Activated CD8-positive, alpha-beta T cell treated with anti-CD3 and anti-CD28 coated beads for 36 hours (primary cell): ENCODE results near the gene ADGRD2. TPM values are rescaled to one million over a fixed set of nuclear protein-coding genes. Genes with fewer than 3 reads are reported as not detected.

Experiments used
- ATAC-seq: fragments of 200-7000 bp; cut with Tn5 transposase; one replicate; pipeline ENCODE4 v1.10.0; 2021; ENCODE audit warnings: mild to moderate bottlenecking, moderate library complexity
- CTCF ChIA-PET: fragments of 350-600 bp; sonication (Branson Sonifier 250); formaldehyde crosslinking; loops from one replicate; lab custom pipeline; 2021; ENCODE audit warnings: antibody characterized with exemption; lab: Charles Lee
- POLR2A ChIA-PET: fragments of 350-600 bp; sonication (Branson Sonifier 250); formaldehyde crosslinking; loops from one replicate; lab custom pipeline; 2021; ENCODE audit warnings: antibody characterized with exemption; lab: Charles Lee
- DNase-seq: peaks from one replicate; pipeline ENCODE4 v3.0.0-alpha.2; 2020
- H3K27ac Mint-ChIP-seq: one replicate; pipeline ENCODE4 v1.8.0; 2021; ENCODE audit warnings: mild to moderate bottlenecking, mixed read lengths
- H3K27me3 Mint-ChIP-seq: one replicate; pipeline ENCODE4 v1.8.0; 2021; ENCODE audit warnings: mixed read lengths
- H3K36me3 Mint-ChIP-seq: one replicate; pipeline ENCODE4 v1.8.0; 2021; ENCODE audit warnings: low read depth, mixed read lengths
- H3K4me1 Mint-ChIP-seq: one replicate; pipeline ENCODE4 v1.8.0; 2021; ENCODE audit warnings: low read depth, mixed read lengths
- H3K4me3 Mint-ChIP-seq: one replicate; pipeline ENCODE4 v1.8.0; 2021; ENCODE audit warnings: mild to moderate bottlenecking, moderate library complexity, mixed read lengths
- H3K9me3 Mint-ChIP-seq: one replicate; pipeline ENCODE4 v1.8.0; 2021; ENCODE audit warnings: mixed read lengths
- CTCF ChIP-seq: fragments of 200-600 bp; IDR thresholded peaks from one replicate; pipeline ENCODE4 v1.8.0; 2022; ENCODE audit warnings: antibody characterized with exemption, mild to moderate bottlenecking
- intact Hi-C: fragments of 100-400 bp; cut with micrococcal nuclease; formaldehyde crosslinking; loops from one replicate; pipeline ENCODE4 v1.10.0; 2022
- total RNA-seq, 2 experiments: library from RNA; stranded (reverse); gene quantifications; one replicate each; pipeline ENCODE4 v1.2.3, GENCODE V29; 2021

The ADGRD2 gene
- total RNA-seq, 2 experiments from 2014 or later, result not detected

GRCh38 chr9:124469011-124469832 lies 19.0 kb downstream of the ADGRD2 start:
- TF ChIP-seq CTCF, result no peak
- CTCF ChIA-PET, result no interaction called here
- Mint-ChIP-seq H3K4me1 (no peaks in the 10 kb centered on the region), H3K36me3 (no peaks in the 10 kb centered on the region), H3K27me3 (peaks cover 5% of the 10 kb centered on the region), H3K9me3 (no peaks in the 10 kb centered on the region), H3K4me3 (no peak overlapping the region), H3K27ac (no peak overlapping the region)
- POLR2A ChIA-PET, result no interaction called here
- ATAC-seq (no peak), DNase-seq (no peak)
- intact Hi-C loops, result no loop called here

GRCh38 chr9:124470306-124470705 lies 20.1 kb downstream of the ADGRD2 start:
- Mint-ChIP-seq H3K27me3 (peaks cover 4% of the 10 kb centered on the region), H3K9me3 (no peaks in the 10 kb centered on the region), H3K27ac (no peak overlapping the region), H3K4me1 (no peaks in the 10 kb centered on the region), H3K36me3 (no peaks in the 10 kb centered on the region), H3K4me3 (no peak overlapping the region)
- intact Hi-C loops, result no loop called here
- POLR2A ChIA-PET, result interaction anchor here (0.6 kb wide), 1 partner anchor 525 kb away, joined by 3 read pairs; no protein-coding TSS in a partner anchor
- no peak for DNase-seq
- TF ChIP-seq CTCF, result no peak
- no peak for ATAC-seq
- CTCF ChIA-PET, result no interaction called here

- TF ChIP-seq CTCF, result no peak
- intact Hi-C loops, result no loop called here
- DNase-seq (no peak), ATAC-seq (no peak)
- no peak overlapping the region for H3K4me3 Mint-ChIP-seq
- H3K27me3 Mint-ChIP-seq, result peaks cover 3% of the 10 kb centered on the region
- H3K36me3 Mint-ChIP-seq, result no peaks in the 10 kb centered on the region
- no peak overlapping the region for H3K27ac Mint-ChIP-seq
- CTCF ChIA-PET, result no interaction called here
- no peaks in the 10 kb centered on the region for H3K4me1 Mint-ChIP-seq
- no peaks in the 10 kb centered on the region for H3K9me3 Mint-ChIP-seq
- POLR2A ChIA-PET, result interaction anchor here (0.6 kb wide), 1 partner anchor 524 kb away, joined by 3 read pairs; no protein-coding TSS in a partner anchor
Observed at GRCh38 chr9:124470726-124471125, 20.5 kb downstream of the ADGRD2 start.

GRCh38 chr9:124471761-124472160 lies 21.5 kb downstream of the ADGRD2 start:
- TF ChIP-seq CTCF, result no peak
- Mint-ChIP-seq H3K36me3 (no peaks in the 10 kb centered on the region), H3K4me3 (no peak overlapping the region), H3K9me3 (no peaks in the 10 kb centered on the region), H3K27me3 (peaks cover 3% of the 10 kb centered on the region), H3K27ac (no peak overlapping the region), H3K4me1 (no peaks in the 10 kb centered on the region)
- ATAC-seq (no peak), DNase-seq (no peak)
- ChIA-PET CTCF (no interaction called here), POLR2A (no interaction called here)
- intact Hi-C loops, result no loop called here

- ATAC-seq, result no peak
- no peaks in the 10 kb centered on the region for H3K9me3 Mint-ChIP-seq
- no peak for TF ChIP-seq CTCF
Observed at GRCh38 chr9:124472770-124473169, 22.5 kb downstream of the ADGRD2 start.

More at GRCh38 chr9:124472770-124473169, 22.5 kb downstream of the ADGRD2 start:
- Mint-ChIP-seq H3K36me3 (no peaks in the 10 kb centered on the region), H3K4me3 (no peak overlapping the region), H3K27me3 (peaks cover 3% of the 10 kb centered on the region), H3K27ac (no peak overlapping the region), H3K4me1 (no peaks in the 10 kb centered on the region)
- ChIA-PET POLR2A (no interaction called here), CTCF (interaction anchor here (2.0 kb wide), 1 partner anchor 64 kb away, joined by 11 read pairs; no protein-coding TSS in a partner anchor)
- no peak for DNase-seq
- intact Hi-C loops, result no loop called here
